Hepatocyte (in vitro differentiated cells): ENCODE results near the gene PLAAT3.

Experiments used
- CTCF ChIP-seq: fragments of 200-600 bp; sonication (generic); IDR thresholded peaks from 2 replicates; pipeline ENCODE4 v1.5.1; 2016; ENCODE audit warnings: antibody characterized with exemption, mild to moderate bottlenecking; ENCODE audit not compliant: poor library complexity
- EZH2 ChIP-seq: fragments of 200-600 bp; sonication (generic); IDR thresholded peaks from 2 replicates; pipeline ENCODE4 v1.6.1; 2016; ENCODE audit warnings: antibody characterized with exemption, mild to moderate bottlenecking, borderline replicate concordance
- EZH2phosphoT487 ChIP-seq: fragments of 200-600 bp; sonication (generic); IDR thresholded peaks from one replicate; pipeline ENCODE4 v1.6.1; 2018; ENCODE audit warnings: antibody characterized with exemption, mild to moderate bottlenecking, low read depth, moderate library complexity; ENCODE audit not compliant: unreplicated experiment, severe bottlenecking

GRCh38 chr11:63608353-63609345 is 5.6 kb downstream of the PLAAT3 start:
- no peak for TF ChIP-seq EZH2phosphoT487
- TF ChIP-seq CTCF, result no peak
- TF ChIP-seq EZH2, result no peak
